22Rv1 (cell line): Measurements from ENCODE around the gene AMBRA1.
"Not testable (repeated sequence)": the region's sequence is repeated elsewhere in the genome, so short reads cannot be mapped to it uniquely, and the experiment has no call there.

Source experiments
- H3K27ac ChIP-seq: fragments of 450-650 bp; 2 replicates; pipeline ENCODE4 v1.5.1; 2017
- CTCF ChIP-seq: fragments of 450-650 bp; IDR thresholded peaks from 2 replicates; pipeline ENCODE4 v1.5.1; 2017; ENCODE audit warnings: mild to moderate bottlenecking
- ZFX ChIP-seq: fragments of 450-650 bp; IDR thresholded peaks from 2 replicates; pipeline ENCODE4 v1.6.1; 2017; ENCODE audit warnings: antibody characterized with exemption, borderline replicate concordance

AMBRA1 gene

DNA sequence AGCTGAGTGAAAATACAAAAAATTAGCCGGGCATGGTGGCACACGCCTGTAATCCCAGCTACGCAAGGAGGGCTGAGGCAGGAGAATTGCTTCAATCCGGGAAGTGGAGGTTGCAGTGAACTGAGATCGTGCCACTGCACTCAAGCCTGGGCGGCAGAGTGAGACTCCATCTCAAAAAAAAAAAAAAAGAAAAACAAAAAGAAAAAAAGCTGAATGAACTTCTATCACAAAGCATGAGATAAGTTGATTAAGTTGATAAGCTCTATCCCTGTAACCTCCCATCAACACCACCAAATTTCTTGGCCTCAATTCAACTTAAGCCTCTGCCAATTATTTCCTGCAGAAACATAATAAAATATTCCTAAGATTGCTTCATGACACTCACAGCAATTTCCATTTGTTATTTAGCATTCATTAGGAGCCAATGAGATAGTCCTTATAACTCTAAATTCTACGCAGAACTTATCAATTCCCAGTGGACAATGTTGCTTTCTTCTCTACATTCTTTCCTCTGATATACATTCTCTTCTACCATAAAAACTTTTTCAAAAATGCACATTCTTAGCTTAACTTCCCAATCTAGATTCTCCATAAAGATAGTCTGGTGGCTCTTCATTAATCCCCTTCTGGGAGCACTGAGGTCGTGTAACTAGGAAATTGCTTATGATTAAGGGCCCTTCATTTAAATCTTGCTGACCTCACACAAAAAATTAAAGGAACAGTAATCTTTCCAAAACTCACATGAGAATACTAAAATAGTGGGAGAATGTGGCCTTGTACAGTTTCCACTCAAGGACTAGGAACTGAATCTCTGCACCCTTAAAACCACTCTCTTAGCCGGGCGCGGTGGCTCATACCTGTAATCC lies 2.9 kb downstream of the AMBRA1 start:
- H3K27ac ChIP-seq, result no peak overlapping the region
- TF ChIP-seq ZFX (no peak), CTCF (no peak)

GRCh38 chr11:46588915-46589314 lies 4.9 kb downstream of the AMBRA1 start:
- H3K27ac ChIP-seq, result no peak overlapping the region
- TF ChIP-seq CTCF, result no peak
- no peak for TF ChIP-seq ZFX

- H3K27ac ChIP-seq, result no peak overlapping the region
- TF ChIP-seq ZFX (no peak), CTCF (no peak)
These were observed 5.7 kb downstream of the AMBRA1 start for GRCh38 chr11:46588131-46588530.

- H3K27ac ChIP-seq, result not testable (repeated sequence)
These were observed 10.3 kb downstream of the AMBRA1 start for GRCh38 chr11:46583513-46583912.

- H3K27ac ChIP-seq, result no peak overlapping the region
- no peak for TF ChIP-seq CTCF
- no peak for TF ChIP-seq ZFX
These were observed 11.2 kb downstream of the AMBRA1 start for GRCh38 chr11:46582588-46582987.

- no peak overlapping the region for H3K27ac ChIP-seq
- TF ChIP-seq ZFX (no peak), CTCF (no peak)
These were observed 16.8 kb downstream of the AMBRA1 start for GRCh38 chr11:46577058-46577457.

DNA sequence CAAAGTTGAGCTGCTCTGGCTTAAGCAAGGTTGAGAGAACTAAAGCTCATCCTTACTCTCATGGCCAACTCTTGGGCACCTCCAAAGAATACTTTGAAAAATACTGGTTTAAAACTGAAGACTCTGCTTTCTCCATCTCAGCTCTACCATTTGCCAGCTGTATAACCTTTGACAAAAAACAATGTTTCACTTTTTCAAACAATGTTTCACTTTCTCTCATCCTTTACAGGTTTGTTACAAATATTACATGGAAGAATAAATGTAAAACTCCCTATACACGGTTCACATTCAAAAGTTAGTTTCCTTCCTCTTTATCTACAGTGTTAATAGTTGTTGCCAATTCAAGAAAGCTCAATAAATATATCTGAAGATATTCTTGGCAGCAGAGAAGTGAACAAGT lies 19.2 kb downstream of the AMBRA1 start:
- H3K27ac ChIP-seq, result no peak overlapping the region
- no peak for TF ChIP-seq CTCF

- TF ChIP-seq ZFX (no peak), CTCF (no peak)
- no peak overlapping the region for H3K27ac ChIP-seq
These were observed 22.9 kb downstream of the AMBRA1 start for GRCh38 chr11:46570790-46571398.
